Prostate gland (tissue), 2 donors: ENCODE measurements around the gene BICDL1.

Source experiments
- POLR2AphosphoS5 ChIP-seq: sonication (generic); formaldehyde crosslinking; IDR thresholded peaks from one replicate; pipeline ENCODE4 v1.6.1; 2017; ENCODE audit warnings: antibody characterized with exemption
- TF ChIP-seq, protein P1 (sequence below), 4 experiments: fragments of 200-600 bp in 2 of 4; fragments of 450-650 bp in 2 of 4; sonication (generic) in 2 of 4; IDR thresholded peaks; 1 replicate in 3 of 4; 2 replicates in 1 of 4; pipeline ENCODE4 v1.5.1; 2016 to 2019; ENCODE audit warnings: antibody characterized with exemption in 4 of 4, mild to moderate bottlenecking in 2 of 4, moderate library complexity in 2 of 4

DNA sequence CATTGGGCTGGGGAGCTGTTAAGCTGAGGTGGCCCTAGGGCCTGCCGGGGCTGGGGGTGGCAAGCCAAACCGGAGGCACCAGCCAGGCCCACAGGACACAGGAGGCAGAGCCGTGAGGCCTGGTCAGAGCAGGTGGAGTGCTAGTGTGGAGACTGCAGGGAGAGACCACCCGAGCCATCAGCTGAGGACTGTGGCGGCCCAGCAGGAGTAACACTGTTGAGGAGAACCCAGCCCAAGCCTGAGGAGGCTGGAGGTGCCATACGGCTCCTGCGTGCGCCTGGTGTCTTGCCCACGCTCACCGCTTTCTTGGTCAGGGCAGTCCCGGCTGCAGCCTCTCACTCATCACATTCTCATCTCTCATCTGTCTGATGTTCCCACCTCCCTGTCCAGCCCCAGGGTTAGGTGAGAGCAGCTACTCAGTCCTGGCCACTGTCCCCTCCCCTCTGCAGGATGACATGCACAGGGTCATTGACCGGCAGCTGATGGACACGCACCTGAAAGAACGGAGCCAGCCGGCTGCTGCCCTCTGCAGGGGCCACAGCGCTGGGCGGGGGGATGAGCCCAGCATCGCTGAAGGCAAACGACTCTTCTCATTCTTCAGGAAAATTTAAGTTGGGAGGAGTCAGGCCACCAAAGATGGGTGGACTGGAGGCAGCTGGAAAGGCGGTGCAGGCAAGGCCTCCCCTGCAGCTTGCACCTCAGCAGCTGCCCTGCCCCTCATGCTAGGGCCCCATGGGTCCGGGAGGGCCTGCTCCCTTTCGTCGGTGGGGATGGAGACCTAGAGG lies 103.7 kb downstream of the BICDL1 start:
- TF ChIP-seq POLR2AphosphoS5: no peak
- TF ChIP-seq, protein P1, sequence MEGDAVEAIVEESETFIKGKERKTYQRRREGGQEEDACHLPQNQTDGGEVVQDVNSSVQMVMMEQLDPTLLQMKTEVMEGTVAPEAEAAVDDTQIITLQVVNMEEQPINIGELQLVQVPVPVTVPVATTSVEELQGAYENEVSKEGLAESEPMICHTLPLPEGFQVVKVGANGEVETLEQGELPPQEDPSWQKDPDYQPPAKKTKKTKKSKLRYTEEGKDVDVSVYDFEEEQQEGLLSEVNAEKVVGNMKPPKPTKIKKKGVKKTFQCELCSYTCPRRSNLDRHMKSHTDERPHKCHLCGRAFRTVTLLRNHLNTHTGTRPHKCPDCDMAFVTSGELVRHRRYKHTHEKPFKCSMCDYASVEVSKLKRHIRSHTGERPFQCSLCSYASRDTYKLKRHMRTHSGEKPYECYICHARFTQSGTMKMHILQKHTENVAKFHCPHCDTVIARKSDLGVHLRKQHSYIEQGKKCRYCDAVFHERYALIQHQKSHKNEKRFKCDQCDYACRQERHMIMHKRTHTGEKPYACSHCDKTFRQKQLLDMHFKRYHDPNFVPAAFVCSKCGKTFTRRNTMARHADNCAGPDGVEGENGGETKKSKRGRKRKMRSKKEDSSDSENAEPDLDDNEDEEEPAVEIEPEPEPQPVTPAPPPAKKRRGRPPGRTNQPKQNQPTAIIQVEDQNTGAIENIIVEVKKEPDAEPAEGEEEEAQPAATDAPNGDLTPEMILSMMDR (IDR thresholded peaks at IDR 0.05): no peak
